ENCODE data around the gene KIR2DL3.
"Not testable (repeated sequence)": the region's sequence is repeated elsewhere in the genome, so short reads cannot be mapped to it uniquely, and the experiment has no call there.

KIR2DL3 gene

DNA sequence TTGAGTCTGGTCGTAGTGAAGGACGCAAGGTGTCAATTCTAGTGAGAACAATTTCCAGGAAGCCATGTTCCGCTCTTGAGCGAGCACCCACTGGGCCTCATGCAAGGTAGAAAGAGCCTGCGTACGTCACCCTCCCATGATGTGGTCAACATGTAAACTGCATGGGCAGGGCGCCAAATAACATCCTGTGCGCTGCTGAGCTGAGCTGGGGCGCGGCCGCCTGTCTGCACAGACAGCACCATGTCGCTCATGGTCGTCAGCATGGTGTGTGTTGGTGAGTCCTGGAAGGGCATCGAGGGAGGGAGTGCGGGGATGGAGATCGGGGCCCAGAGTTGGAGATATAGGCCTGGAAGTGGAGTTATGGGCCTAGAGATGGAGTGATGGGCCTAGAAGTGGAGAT is at the start of gene KIR2DL3:
Gene KIR2DL3, plus strand, starts transcription at position 208 of the 400 bp plus-strand sequence. Its CDS starts 33 bp downstream, at position 241.
- not testable (repeated sequence) for DNase-seq

GRCh38 chr19:54691582-54692297 is 46.6 kb upstream of the KIR2DL3 start:
- no peak for DNase-seq

DNA sequence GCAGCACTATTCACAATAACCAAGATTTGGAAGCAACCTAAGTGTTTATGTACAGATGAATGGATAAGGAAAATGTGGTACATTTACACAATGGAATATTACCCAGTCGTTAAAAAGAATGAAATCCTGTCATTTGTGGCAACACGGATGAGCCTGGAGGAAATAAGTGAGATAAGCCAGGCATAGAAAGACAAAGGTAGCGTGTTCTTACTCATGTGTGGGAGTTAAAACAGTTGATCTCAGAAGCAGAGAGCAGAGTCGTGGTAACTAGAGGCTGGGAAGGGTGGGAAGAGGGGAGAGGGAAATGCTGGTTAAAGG is 46.1 kb upstream of the KIR2DL3 start:
- no peak for DNase-seq

DNA sequence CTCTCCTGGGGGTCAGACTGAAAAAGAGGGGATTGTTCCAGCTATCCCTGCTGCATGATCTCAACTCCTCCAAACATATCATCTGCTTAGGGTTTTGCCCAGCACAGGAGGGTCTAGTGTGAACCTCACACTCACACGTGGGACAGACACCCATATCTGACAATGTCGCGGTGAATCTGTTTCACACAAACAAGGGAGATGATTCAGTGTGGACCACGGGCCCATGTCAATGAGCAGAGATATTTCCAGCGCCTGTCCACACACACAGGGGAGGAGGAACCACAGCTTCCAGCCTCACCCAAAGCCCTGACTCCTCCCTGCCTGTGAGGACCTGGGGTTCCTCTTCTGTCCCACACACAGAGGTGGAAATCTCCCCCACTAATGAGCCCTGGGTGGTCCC is 43.7 kb upstream of the KIR2DL3 start:
- DNase-seq = no peak

DNA sequence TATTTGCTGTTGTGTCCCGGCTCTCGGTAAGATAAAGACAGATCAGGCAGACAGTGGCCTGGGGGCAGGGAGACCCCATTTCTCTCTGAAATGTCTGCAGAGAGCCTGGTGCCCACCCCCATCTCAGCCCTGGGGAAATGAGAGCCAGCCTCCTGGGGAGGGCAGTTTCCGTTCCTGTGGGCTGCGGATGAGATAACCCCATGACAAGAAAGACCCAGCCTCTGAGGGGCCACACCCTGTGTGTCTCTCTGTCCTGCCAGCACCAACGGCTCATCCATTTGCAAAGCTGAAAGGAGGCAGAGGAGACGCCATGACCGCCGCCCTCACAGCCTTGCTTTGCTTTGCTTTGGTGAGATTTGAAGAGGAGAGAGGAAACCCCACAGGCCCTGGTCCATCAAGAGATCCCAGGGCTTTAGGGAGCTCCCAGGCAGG is 42.2 kb upstream of the KIR2DL3 start:
- DNase-seq = no peak

- DNase-seq = no peak
Observed at GRCh38 chr19:54696766-54697165, 41.5 kb upstream of the KIR2DL3 start.

DNA sequence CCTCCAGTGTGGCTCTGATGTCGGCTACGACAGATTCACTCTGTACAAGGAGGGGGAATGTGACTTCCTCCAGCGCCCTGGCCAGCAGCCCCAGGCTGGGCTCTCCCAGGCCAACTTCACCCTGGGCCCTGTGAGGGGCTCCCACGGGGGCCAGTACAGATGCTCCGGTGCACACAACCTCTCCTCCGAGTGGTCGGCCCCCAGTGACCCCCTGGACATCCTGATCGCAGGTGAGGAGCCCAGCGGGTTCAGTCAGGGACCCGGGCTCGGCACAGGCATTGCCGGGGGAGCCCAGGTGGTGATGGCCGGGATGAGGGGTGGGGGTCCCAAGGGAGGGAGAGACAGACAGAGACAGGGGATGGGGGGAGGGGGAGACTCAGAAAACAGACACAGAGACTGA is 40.6 kb upstream of the KIR2DL3 start:
- not testable (repeated sequence) for DNase-seq

DNA sequence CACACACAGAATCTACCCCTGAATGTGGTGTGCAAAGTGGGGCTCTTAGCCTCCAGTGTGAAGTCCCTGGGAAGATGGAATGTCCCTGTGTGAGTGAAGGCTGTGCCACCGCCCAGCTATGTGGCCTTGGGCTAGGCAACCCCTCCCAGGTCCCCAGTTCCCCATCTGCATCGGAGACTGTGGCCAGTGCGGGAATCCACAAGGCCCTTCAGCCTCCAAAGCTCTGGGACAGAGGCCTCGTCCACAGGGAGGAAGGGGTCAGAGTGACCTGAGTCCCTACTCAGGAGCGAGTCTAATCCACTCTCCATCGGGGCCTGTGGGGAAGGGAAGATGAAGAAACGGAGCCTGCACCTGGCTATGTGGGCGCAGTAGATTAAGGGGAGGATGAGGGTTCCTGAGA is 33.4 kb upstream of the KIR2DL3 start:
- no peak for DNase-seq

GRCh38 chr19:54707962-54708361 is 30.4 kb upstream of the KIR2DL3 start:
- no peak for DNase-seq

DNA sequence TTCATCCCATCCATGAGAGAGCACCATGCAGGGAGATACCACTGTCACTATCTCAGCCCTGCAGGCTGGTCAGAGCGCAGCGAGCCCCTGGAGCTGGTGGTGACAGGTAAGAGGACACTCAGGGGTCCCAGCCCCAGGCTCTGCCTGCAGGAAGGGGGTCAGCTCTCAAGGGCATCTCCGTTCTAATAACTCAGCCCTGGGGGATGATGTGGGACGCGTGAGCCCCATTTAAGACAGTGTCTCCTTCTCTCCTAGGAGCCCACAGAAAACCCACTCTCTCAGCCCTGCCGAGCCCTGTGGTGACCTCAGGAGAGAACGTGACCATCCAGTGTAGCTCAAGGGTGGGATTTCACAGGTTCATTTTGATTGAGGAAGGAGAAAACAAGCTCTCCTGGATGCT is 29.5 kb upstream of the KIR2DL3 start:
- DNase-seq = no peak

DNA sequence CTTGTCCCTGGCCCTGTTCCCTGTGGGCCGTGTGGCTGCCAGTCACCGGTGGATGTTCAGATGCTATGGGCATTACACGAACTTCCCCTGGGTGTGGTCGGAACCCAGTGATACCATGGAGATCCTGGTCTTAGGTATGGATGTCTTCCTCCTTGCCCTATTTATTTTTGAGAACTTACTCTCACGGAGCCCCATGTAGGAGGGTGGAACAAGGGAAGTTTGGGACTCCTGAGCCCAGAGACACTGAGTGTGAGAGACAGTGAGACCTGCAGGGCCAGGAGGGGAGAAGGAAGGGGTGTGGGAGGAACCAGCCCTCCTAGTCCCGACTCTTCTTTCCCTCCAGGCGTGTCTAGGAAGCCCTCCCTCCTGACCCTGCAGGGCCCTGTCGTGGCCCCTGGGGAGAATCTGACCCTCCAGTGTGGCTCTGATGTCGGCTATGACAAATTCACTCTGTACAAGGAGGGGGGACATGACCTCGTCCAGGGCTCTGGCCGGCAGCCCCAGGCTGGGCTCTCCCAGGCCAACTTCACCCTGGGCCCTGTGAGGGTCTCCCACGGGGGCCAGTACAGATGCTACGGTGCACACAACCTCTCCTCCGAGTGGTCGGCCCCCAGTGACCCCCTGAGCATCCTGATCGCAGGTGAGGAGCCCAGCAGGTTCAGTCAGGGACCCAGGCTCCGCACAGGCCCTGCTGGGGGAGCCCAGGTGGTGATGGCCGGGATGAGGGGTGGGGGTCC is 28.9 kb upstream of the KIR2DL3 start:
- no peak for DNase-seq

DNA sequence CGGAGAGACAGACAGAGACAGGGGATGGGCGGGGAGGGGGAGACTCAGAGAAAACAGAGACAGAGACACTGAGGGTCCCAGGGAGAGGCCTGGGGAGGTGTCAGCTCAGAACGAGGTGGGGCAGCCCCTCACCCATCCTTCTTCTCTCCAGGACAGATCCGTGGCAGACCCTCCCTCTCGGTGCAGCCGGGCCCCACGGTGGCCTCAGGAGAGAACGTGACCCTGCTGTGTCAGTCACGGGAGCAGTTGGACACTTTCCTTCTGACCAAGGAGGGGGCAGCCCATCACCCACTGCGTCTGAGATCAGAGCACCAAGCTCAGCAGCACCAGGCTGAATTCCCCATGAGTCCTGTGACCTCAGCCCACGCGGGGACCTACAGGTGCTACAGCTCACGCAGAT is 28.4 kb upstream of the KIR2DL3 start:
- not testable (repeated sequence) for DNase-seq

GRCh38 chr19:54724142-54724541 is 14.2 kb upstream of the KIR2DL3 start, which contains the start of gene KIR3DL3:
Gene KIR3DL3, plus strand, starts transcription at chr19:54724442. Its CDS starts 55 bp downstream, at chr19:54724497.
- DNase-seq = no peak

- DNase-seq = no peak
Observed at GRCh38 chr19:54724644-54725043, 13.7 kb upstream of the KIR2DL3 start.

GRCh38 chr19:54725321-54725720 is 13.0 kb upstream of the KIR2DL3 start:
- DNase-seq = no peak

GRCh38 chr19:54727562-54727961 is 10.8 kb upstream of the KIR2DL3 start:
- DNase-seq = no peak

- DNase-seq = no peak
Observed at GRCh38 chr19:54728167-54728566, 10.1 kb upstream of the KIR2DL3 start.

- no peak for DNase-seq
Observed at GRCh38 chr19:54729416-54730188, 8.7 kb upstream of the KIR2DL3 start.

DNA sequence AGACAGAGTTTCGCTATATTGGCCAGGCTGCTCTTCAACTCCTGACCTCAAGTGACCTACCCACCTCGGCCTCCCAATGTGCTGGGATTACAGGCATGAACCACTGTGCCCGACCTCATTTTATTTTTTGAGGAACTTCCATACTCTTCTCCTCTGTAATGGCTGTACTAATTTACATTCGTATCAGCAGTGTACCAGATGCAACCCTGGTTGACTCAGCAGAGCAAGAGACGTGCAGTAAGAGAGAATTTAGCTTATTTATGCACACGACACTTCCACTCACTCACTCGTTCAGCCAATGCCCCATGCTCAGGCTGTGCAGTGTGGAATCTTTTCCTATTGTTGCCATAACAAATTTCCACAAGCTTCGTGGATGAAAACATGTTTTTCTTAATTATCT is 7.1 kb upstream of the KIR2DL3 start:
- DNase-seq = no peak

GRCh38 chr19:54738715-54739114 is 402 bp downstream of the KIR2DL3 start:
- DNase-seq = no peak

DNA sequence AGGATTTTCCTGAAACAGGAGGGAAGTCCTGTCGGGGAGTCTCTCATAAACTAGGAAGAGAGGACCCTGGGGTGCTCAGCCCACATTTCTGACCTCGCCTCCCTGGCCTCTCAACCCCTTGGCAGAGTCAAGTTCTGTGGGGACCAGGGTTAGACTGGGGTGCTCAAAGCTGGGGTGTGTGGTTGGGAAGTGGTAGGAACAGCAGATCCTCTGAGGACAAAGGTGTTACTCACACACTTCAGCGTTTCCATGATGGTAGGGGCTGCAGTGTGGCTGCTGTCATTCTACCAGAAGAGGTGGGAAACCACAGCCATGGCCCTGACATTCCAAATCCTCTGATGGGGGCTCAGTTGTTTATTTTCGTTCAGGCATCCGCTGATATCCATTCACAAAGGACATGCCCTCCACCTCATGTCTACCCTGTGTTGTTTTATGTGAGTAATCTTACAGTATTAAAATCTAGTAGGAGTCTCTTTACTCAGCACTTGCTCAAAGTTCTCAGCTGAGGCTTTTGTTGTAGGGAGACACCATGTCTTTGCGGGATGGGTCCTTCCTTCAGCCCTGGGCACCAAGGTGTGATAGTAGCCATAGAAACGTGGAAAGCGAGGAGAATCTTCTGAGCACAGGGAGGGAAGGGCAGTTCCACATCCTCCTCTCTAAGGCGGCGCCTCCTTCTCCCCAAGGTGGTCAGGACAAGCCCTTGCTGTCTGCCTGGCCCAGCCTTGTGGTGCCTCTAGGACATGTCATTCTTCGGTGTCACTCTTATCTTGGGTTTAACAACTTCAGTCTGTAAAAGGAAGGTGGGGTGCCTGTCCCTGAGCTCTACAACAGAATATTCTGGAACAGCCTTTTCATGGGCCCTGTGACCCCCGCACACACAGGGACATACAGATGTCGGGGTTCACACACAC is 1.5 kb downstream of the KIR2DL3 start:
- no peak for DNase-seq

DNA sequence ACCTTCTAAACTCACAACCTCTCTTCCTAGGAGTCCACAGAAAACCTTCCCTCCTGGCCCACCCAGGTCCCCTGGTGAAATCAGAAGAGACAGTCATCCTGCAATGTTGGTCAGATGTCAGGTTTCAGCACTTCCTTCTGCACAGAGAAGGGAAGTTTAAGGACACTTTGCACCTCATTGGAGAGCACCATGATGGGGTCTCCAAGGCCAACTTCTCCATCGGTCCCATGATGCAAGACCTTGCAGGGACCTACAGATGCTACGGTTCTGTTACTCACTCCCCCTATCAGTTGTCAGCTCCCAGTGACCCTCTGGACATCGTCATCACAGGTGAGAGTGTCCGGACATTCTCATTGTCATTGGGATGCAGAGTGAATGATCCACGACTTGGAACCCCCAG is 3.6 kb downstream of the KIR2DL3 start:
- DNase-seq = not testable (repeated sequence)

DNA sequence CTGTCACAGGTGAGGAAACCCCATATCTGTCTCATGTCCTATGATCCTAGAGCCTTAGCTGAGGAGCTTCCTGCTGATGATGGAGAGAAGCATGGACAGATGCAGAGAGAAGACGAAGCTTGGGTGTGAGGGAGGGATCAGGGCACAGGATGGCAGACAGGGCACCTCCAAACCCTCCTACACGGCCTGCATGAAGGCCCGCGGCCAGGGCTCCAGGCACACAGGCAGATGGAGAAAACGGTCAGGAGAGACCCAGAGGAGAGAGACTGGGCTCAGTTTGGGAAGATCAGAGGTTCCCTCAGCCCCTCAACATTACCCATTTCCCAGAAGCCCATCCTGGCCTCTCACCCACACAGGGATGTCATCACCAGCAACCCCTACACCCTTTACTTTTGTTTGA is 5.8 kb downstream of the KIR2DL3 start:
- not testable (repeated sequence) for DNase-seq
